ENCODE results near the gene TECPR2. TPM values are rescaled to one million over a fixed set of nuclear protein-coding genes. Genes with fewer than 3 reads are reported as not detected.

Gene TECPR2
- polyA plus RNA-seq, 3 donors: 15.0 to 19.0 (median 16.0) TPM

DNA sequence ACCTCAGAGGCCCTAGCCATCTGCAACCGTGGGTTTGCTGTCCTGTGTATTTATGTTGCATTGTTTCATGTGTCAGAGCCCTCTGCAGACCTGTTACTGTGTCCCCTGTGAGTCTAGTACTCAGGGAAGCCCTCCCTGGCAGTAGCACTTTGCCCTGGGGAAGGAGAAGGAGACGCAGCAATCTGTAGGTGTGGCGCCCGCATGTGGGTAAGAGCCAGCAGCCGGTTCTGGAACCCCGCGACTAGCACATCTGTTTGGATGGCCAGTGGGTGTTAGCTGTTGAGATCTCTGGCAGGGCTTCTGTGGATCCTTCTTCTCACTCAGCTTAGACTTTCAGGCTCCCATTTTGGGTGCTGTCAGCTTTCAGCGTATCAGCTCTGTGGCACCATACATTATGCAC lies 57.0 kb downstream of the TECPR2 start:
- no peak for DNase-seq (ENCODE audit: low read depth in 3 of 3, low spot score in 2 of 3)

DNA sequence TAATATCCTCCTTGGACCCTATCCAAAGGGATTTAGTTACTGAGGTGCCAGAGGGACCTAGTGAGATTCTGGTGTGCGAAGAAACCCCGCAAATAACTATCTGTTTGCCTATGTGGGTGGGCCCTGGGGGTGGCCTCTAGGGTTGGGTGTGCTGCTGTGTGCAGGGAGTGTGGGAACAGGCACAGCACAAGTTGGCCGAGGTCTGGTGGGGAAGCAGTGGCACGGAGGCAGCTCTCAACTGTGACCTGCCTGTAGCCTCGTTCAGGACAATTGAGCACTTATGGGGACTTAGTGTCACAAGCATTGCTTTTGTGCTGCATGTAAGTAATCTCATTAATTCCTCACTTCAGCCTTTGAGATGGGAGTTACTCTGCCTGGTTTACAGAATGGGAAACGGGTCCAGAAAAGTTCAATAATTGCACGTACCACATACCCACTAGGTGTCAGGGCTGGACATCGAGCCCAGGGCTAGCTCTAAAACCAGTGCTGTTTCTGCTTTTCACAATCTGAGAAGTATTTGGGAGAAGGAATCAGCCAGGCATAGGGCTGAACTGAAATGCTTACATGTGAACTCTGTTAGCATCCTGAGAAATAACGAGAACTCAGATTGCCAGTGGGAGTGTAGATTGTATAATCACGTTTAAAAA lies 58.8 kb downstream of the TECPR2 start:
- DNase-seq (ENCODE audit: low read depth in 3 of 3, low spot score in 2 of 3): no peak

DNA sequence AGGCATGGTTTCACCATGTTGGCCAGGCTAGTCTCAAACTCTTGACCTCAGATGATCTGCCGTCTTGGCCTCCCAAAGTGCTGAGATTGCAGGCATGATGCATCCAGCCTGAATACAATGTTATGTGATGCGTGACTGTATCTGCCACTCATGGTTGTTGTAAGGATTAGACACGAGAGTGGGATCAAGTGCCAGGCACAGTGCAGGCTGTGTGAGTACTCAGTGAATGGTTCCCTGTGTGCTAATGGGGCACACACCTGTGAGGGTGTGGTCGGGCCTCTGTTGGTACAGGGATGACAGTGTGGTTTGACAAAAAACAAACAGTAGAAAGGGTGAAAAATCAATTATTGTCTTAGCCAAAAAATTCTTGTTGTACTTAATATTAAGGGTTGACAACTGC lies 61.8 kb downstream of the TECPR2 start:
- DNase-seq (ENCODE audit: low read depth in 3 of 3, low spot score in 2 of 3): no peak

DNA sequence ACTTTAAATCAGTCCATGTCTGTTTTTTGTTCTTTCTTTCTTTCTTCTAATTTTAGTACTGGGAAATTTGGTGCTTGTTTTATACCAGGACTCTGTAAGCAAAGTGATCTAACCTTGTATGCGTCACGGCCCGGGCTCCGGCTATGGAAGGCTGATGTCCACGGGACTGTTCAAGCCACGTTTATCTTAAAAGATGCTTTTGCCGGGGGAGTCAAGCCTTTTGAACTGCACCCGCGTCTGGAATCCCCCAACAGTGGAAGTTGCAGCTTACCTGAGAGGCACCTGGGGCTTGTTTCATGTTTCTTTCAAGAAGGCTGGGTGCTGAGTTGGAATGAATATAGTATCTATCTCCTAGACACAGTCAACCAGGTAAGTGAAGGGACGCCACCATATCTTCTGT lies 62.2 kb downstream of the TECPR2 start:
- DNase-seq (ENCODE audit: low read depth in 3 of 3, low spot score in 2 of 3): no peak

DNA sequence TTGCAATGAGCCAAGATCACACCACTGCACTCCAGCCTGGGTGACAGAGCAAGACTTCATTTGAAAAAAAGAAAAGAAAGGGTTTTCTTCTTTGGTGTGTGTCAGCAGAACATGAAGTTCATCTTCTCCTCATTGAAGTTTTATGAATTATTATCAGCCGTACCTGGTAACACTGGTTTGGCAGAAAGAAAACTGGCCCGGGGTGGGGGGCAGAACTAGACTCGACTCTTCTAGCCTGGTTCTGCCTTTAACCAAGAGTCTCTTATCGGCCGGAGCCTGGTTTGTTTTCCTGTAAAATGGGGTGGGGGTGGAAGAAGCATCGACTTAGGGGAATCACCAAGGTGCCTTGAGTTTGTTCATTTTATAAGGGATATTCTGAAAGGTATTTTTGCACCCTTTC lies 64.1 kb downstream of the TECPR2 start:
- no peak for DNase-seq (ENCODE audit: low read depth in 3 of 3, low spot score in 2 of 3)

DNA sequence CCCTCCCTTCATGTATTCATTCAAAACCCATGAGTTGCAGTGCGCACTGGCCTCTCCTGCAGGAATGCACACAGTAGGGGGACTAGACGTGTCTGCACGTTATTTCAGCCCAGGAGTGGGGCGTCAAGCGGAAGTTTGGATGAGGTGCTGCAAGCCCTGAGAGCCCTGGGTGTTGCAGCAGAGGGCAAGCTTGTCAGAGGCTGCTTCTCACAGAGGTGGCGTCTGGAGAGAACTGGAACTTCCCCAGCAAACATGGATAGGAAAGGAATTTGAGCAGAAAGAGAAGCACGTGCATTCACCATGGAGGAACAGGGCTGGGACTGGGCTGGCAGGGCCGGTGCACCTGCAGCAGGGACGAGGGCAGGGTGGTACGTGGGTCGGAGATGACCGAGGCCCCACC lies 64.9 kb downstream of the TECPR2 start:
- no peak for DNase-seq (ENCODE audit: low read depth in 3 of 3, low spot score in 2 of 3)

DNA sequence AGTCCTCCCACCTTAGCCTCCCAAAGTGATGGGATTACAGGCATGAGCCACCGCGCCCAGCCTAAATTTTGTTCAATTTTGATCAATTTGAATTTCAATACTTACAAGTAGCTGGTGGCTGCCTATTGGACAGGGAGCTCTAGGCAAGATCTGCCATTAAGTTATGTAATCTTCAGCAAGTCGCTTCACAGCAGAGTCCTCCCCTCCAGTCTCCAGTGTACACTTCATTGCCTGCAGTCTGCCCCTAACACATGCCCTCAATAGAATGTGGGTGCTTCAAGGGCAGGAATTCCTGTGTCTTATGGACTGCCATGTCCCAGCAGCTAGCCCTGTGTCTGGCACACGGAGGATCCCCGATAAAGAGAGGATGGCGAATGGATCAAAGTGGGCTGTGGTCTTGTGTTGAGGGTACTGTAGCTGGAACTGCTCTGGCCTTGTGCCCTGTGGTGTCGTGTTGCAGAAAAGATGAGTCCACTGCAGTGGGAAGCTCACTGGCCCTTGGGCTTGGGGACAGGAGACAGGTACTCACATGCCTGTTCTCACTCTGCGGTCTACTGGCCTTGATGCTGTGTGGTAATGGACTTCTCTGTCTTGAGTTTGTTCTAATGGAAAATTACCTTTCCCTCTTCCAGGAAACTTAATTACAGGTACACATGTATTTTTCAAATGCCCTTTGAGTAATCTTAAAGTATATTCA lies 67.6 kb downstream of the TECPR2 start:
- no peak for DNase-seq (ENCODE audit: low read depth in 3 of 3, low spot score in 2 of 3)

DNA sequence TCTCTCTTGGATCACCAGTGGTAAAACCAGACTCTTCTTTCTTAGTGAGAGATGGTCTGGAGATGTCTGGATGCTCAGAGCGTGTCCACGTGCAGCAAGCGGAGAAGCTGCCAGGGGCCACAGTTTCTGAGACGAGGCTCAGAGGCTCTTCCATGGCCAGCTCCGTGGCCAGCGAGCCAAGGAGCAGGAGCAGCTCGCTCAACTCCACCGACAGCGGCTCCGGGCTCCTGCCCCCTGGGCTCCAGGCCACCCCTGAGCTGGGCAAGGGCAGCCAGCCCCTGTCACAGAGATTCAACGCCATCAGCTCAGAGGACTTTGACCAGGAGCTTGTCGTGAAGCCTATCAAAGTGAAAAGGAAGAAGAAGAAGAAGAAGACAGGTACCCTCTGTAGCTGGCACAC lies 69.0 kb downstream of the TECPR2 start:
- no peak for DNase-seq (ENCODE audit: low read depth in 3 of 3, low spot score in 2 of 3)

DNA sequence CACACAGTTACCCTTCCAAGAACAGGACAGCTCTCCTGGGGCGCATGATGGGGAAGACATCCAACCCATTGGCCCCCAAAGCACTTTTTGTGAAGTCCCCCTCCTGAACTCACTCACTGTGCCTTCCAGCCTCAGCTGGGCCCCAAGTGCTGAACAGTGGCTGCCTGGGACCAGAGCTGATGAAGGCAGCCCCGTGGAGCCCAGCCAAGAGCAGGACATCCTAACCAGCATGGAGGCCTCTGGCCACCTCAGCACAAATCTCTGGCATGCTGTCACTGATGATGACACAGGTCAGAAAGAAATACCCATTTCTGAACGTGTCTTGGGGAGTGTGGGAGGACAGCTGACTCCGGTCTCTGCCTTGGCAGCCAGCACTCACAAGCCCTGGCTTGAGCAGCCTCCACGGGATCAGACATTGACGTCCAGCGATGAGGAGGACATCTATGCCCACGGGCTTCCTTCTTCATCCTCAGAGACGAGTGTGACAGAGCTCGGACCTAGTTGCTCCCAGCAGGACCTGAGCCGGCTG lies 72.0 kb downstream of the TECPR2 start:
- DNase-seq (ENCODE audit: low read depth in 3 of 3, low spot score in 2 of 3): no peak

DNA sequence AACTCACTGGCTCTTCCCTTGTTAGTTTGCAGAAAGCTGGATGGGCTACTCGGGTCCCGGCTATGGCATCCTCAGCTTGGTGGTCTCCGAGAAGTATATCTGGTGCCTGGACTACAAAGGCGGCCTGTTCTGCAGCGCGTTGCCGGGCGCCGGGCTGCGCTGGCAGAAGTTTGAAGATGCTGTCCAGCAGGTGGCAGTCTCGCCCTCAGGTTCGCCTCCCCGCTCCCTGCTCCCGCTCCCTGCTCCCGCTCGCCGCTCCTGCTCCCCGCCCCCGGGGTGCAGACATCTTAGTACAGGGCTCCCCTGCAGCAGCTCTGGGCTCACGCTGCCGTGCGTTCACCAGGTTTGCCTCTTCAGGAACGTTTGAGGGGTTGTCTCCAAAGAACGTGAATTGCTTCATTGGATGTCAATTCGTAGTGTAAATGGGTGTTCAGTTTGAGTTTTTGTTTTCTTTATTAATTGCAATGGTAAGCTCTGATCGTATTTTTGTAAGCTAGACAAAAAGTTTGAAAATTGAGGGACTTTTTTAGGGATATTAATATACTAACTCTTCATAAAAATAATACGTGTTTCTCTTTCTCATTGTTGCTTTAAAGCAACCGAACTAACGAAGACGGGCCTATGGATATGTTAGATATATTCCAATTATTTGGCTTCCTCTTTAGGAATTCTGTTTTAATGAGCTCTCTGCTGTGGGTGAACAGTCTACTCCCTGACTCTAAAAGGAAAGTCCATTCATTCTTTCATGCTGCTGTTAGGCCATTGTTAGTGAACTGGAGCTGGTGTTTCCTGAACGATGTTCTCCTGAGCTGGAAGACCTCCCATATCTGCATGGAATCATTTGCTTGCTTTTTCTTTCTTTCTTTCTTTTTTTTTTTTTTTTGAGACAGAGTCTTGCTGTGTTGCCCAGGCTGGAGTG lies 75.5 kb downstream of the TECPR2 start:
- peak; percentile 61 to 78 (median 70) for DNase-seq (ENCODE audit: low read depth in 3 of 3, low spot score in 2 of 3)

DNA sequence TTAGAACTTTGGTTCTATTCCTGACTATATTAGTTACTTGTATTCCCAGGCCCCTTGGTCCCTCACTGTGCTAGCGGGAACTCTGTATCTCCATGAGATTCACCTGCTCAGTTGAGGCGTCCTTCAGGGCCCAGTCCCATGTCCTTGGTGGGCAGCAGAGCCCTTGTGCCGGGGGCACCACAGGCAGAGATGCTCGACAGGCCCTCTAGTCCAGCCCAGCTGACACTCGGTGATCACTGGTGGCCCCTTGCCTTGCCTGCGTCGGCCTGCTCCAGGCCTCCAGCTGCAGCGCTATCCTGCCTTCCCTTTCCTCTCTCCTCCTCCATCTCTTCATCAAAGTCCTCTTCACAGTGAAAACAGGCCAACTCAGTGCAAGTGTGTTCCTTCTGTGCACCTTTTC lies 76.8 kb downstream of the TECPR2 start:
- no peak for DNase-seq (ENCODE audit: low read depth in 3 of 3, low spot score in 2 of 3)

DNA sequence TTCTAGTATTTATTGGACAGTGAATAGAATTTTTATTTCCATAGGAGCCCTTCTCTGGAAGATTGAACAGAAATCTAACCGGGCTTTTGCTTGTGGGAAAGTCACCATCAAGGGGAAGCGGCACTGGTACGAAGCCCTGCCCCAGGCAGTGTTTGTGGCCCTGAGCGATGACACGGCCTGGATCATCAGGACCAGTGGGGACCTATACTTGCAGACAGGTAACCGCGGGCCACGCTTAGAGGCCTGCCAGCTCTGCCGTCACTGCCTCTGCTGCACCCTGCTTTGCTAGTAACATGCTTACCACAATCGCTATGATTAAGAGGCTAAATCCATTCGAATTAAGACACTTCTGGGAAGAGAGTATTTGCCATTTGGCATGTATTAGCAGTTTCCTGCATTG lies 77.7 kb downstream of the TECPR2 start:
- DNase-seq (ENCODE audit: low read depth in 3 of 3, low spot score in 2 of 3): no peak

DNA sequence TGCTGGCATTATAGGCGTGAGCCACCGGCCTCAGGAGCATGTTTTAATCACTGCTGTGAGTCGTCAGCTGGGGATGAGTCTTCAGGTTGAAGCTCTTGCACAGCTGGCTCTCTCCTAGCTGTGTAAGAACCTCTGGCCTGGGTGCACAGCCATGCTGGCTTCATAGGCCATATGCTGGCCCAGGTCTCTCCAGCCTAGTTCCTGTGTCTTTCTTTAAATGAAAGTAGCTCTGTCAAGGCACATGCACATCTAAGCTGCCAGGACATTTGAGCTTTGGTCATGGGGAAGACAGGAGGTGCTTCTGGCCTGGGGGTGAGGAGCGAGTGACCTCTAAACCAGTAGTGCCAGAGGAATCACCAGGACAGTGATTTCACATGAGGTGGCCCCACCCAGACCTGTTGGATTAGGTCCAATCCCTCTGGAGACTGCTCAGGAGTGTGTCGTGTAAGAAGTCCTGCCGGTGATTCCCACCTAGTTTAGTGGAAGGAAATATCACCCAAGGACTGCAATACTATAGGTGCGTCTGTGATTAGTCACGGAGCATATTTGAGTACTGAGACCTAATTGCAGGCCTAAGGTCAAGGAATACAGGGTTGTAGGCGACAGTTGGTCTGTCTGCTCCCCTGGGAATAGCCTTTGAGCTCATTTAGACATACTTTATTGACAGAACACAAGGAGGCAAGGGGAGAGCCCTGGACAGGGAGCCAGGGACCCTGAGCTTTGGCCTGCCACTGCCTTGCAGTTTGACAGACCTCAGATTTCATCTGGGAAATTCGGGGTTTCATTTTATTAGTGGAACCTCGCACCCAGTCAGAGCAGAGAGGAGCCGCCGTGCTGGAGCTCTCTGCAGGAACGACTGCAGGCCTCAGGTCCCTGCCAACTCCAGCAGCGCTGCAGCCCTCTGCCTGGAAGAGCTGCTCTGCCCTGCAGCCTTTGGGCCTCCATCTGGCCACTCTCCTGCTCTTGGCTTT lies 79.8 kb downstream of the TECPR2 start:
- no peak for DNase-seq (ENCODE audit: low read depth in 3 of 3, low spot score in 2 of 3)

DNA sequence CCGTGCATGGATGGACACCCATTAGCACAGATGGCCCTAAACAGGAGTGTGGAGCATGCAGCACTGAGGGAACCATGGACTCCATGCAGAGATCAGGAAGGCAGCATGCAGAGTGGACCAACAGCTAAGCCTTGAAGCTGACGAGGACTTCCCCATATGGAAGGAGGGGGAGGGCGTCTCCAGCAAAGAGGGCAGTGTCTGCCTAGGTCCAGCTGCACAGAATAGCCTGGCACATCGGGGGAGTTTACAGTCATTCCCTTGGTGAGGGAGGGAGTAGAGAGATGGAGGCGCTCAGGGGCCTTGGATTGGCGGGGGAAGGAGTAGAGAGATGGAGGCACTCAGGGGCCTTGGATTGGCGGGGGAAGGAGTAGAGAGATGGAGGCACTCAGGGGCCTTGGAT lies 82.3 kb downstream of the TECPR2 start:
- no peak for DNase-seq (ENCODE audit: low read depth in 3 of 3, low spot score in 2 of 3)

DNA sequence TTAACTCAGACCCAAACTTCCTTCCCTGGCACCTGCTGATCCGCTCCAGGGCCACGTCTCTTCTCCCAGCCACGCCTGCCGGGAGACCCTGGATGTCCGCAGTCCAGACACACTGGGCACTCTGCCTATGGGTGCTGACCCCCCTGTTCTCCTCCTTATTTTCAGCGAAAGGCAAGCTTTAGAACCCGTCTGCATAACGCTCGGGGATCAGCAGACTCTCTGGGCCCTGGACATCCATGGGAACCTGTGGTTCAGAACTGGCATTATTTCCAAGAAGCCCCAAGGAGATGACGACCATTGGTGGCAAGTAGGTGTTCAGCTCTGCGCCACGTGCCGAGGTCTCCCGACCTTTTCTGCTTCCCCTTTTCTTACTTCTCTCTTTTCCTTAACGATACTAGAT lies 82.9 kb downstream of the TECPR2 start:
- DNase-seq (ENCODE audit: low read depth in 3 of 3, low spot score in 2 of 3): no peak

DNA sequence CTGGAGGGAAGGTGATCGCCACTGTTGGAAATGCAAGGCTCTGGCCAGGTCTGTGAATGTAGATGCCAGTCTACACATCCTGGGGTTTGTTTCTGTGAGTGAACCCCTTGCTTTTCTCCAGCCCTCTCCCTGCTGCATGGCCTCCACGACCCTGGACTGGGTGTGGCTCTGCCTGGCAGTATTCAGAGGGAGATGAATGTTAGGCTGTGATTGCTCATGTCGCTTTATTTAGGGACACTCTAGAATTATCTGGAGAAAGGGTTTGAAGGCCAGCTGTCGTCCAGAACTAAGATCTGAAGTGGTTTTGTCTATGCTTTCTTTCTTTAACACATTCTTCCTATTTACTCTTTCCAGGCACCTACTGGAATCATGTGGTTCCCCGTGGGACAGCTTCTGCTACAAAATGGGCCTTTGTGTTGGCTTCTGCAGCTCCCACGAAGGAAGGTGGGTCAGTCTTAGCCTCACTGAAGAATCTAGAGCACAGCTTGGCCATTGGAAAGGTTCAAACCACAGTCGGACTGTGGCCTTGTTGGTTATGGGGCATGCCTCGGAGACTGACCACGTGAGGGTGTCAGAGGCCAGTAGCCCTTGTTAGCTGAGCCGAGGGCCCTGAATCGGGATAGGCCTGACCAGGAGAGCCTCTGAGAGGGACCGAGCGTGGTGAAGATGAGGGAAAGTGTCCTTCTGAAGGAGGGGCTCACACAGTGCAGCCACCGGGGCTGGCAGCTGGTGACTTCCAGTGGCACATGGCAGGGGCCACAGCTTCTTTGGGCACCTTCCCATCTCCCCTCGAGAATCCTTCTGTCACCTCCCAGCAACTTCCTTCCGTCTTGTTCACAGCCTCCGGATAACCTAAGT lies 87.7 kb downstream of the TECPR2 start:
- no peak for DNase-seq (ENCODE audit: low read depth in 3 of 3, low spot score in 2 of 3)

DNA sequence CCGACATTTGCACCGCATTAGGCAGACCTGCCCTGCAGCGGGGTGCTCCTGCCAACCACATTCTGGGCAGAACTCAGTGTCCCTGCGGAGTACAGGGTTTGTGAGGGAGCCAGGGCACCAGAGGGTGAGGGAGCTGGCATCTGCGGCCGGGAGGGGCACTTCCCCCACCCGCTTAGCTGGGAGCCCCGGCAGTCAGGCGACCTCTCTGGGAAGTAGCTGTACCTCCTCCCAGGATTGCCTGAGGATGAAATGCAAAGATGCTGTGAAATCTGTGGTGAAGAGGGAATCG lies 88.3 kb downstream of the TECPR2 start:
- DNase-seq (ENCODE audit: low read depth in 3 of 3, low spot score in 2 of 3): no peak

DNA sequence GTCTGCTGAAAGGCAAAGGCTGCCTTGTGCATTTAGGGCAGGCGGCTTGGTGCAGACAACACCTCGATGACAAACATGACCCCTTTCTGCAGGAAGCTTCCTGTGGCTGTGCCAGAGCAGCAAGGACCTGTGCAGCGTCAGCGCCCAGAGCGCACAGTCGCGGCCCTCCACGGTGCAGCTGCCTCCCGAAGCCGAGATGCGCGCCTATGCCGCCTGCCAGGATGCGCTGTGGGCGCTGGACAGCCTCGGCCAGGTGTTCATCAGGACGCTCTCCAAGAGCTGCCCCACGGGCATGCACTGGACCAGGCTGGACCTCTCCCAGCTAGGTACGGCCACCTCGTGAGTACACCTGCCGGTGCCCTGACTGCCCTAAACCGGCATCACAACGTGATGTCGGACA lies 89.6 kb downstream of the TECPR2 start:
- DNase-seq (ENCODE audit: low read depth in 3 of 3, low spot score in 2 of 3): no peak

DNA sequence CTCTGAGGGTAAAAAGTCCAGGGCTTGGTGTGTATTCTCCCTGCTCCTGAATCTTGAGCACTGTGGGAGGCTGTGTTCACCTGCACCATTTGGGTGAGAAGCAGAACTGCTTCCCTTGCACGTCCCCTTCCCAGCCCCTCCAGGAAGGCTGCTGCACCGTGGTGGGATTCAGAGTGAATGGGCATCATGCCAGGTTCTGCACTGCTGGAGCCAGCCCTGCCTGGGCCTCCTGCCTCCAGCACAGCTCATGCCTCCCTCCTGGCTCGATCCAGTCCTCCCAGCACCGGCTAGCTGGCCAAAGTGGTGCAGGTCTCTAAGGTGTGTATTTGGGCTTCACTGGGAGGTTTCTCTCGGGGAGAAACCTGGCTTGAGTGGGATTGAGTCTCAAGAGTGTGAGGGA lies 92.0 kb downstream of the TECPR2 start:
- no peak for DNase-seq (ENCODE audit: low read depth in 3 of 3, low spot score in 2 of 3)

DNA sequence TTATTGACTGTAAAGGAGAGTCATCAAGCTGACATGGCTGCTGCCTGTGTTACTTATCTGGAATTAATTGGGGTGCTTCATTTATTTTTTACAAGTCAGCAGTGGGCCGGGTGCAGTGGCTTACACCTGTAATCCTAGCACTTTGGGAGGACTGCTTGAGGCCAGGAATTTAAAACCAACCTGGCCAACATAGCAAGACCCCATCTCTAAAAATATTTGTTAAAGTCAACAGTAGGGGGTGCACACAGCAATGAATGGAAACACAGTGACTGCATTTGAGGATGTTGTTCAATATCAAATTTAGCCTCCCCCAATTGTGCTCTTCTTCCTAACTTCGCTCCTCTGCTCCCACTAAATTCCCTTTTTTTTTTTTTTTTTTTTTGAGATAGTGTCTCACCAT lies 94.8 kb downstream of the TECPR2 start:
- no peak for DNase-seq (ENCODE audit: low read depth in 3 of 3, low spot score in 2 of 3)

All from right renal cortex interstitium (tissue), 3 donors.